Small intestine (tissue), 7 donors: ENCODE measurements around the gene MARK4. TPM values are rescaled to one million over a fixed set of nuclear protein-coding genes. Genes with fewer than 3 reads are reported as not detected.
"Not testable (repeated sequence)": the region's sequence is repeated elsewhere in the genome, so short reads cannot be mapped to it uniquely, and the experiment has no call there.

Experiments
- DNase-seq, 2 donors: peaks; one replicate each; pipeline versions ENCODE4 v3.0.0 to v3.0.0-alpha.2; 2013
- FAIRE-seq: peaks from 2 replicates; lab custom pipeline; 2012; peaks lifted over from hg19 to GRCh38; lab: Jason Lieb, UNC
- H3K27ac ChIP-seq, 3 donors: one replicate each; pipeline ENCODE4 v1.5.1; 2013; ENCODE audit warnings: low read length in 2 of 3, mild to moderate bottlenecking in 2 of 3, control low read depth in 1 of 3, inconsistent platforms in 1 of 3, low read depth in 1 of 3, moderate library complexity in 1 of 3
- H3K27me3 ChIP-seq, 3 donors: one replicate each; pipeline ENCODE4 v1.6.1; 2013; ENCODE audit warnings: low read length in 3 of 3, inconsistent platforms in 1 of 3; ENCODE audit not compliant: control insufficient read depth in 3 of 3, insufficient read depth in 3 of 3
- H3K36me3 ChIP-seq, 3 donors: one replicate each; pipeline ENCODE4 v1.6.1; 2013; ENCODE audit warnings: low read length in 3 of 3, inconsistent platforms in 1 of 3, low read depth in 1 of 3, mild to moderate bottlenecking in 1 of 3, moderate library complexity in 1 of 3; ENCODE audit not compliant: control insufficient read depth in 3 of 3, insufficient read depth in 2 of 3
- H3K4me1 ChIP-seq, 3 donors: one replicate each; pipeline ENCODE4 v1.6.1; 2013; ENCODE audit warnings: low read length in 2 of 3, inconsistent platforms in 1 of 3, low read depth in 1 of 3, mild to moderate bottlenecking in 1 of 3, moderate library complexity in 1 of 3; ENCODE audit not compliant: control insufficient read depth in 3 of 3, insufficient read depth in 2 of 3
- H3K4me3 ChIP-seq, 3 donors: one replicate each; pipeline ENCODE4 v1.5.1; 2013; ENCODE audit warnings: low read length in 3 of 3, control low read depth in 1 of 3, inconsistent platforms in 1 of 3, low read depth in 1 of 3, mild to moderate bottlenecking in 1 of 3, moderate library complexity in 1 of 3
- H3K9me3 ChIP-seq, 2 donors: one replicate each; pipeline ENCODE4 v1.6.1; 2013; ENCODE audit warnings: low read depth in 1 of 2, low read length in 1 of 2; ENCODE audit not compliant: control insufficient read depth in 2 of 2, insufficient read depth in 1 of 2
- WGBS, 3 donors: extraction: QIAGEN DNeasy Blood & Tissue Kit; methylation state at CpG; one replicate each; pipeline ENCODE4 v1.1.7; 2013; 5-methylcytosine and 5-hydroxymethylcytosine counted together
- polyA plus RNA-seq, 4 donors: library from polyadenylated mRNA; stranded (reverse) in 3 of 4; unstranded in 1 of 4; fragments of 200-250 nt in 3 of 4; fragments of 120-200 nt in 1 of 4; gene quantifications; one replicate each; pipeline versions ENCODE4 v1.2.1 to v1.2.3, GENCODE V29; 2013
- donor health status: healthy with polysubstance abuse.
- donor health status: control.
- donor health status: control.
- donor health status: Bipolar disorder and iron deficiency.
- donor health status: healthy.

The MARK4 gene
- polyA plus RNA-seq, 4 donors = 5.1 to 14.2 (median 7.7) TPM

- DNase-seq, H3K4me1 ChIP-seq, H3K9me3 ChIP-seq, H3K27ac ChIP-seq, H3K4me3 ChIP-seq, H3K36me3 ChIP-seq: not testable (repeated sequence)
- 75 to 87% (median 86%) methylated on average over 2 of the region's 2 CpGs for WGBS, 3 donors
- FAIRE-seq = peak; percentile 92
- peaks cover 0 to 29% (median 4%) of the 10 kb centered on the region in 3 donors for H3K27me3 ChIP-seq
Measured at GRCh38 chr19:45229056-45229455, 22.0 kb upstream of the MARK4 start.

DNA sequence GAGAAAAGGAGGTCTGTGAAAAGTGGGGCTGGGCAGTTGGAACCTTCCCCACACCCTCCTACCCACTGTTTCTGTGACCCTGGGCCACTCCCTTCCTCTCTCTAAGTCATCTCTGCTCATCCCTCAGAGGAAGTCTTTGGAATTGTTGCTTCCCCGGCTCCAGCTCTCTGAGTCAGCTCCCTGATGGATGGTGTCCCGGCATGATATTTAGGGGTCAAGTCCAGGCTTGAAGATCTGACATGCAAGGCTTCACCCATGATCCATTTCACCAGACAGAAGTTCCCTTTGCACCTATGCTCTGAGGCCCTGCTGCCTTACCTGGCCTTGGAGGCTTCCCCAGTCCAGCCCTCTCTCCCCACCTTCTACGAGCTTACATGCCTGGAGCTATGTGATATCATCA, 19.2 kb upstream of the MARK4 start:
- no peaks in the 10 kb centered on the region for H3K36me3 ChIP-seq
- no peak for DNase-seq
- H3K27me3 ChIP-seq = peaks cover 4 to 38% (median 6%) of the 10 kb centered on the region in 3 donors
- H3K9me3 ChIP-seq = peaks cover 0 to 3% of the 10 kb centered on the region in 2 donors
- H3K4me1 ChIP-seq = no peaks in the 10 kb centered on the region
- 68 to 73% (median 69%) methylated on average over 3 of the region's 3 CpGs for WGBS, 3 donors
- no peak overlapping the region for H3K27ac ChIP-seq
- no peak for FAIRE-seq
- H3K4me3 ChIP-seq = no peak overlapping the region

- Histone ChIP-seq H3K9me3 (peaks cover 0 to 3% of the 10 kb centered on the region in 2 donors), H3K27me3 (peaks cover 4 to 45% (median 6%) of the 10 kb centered on the region in 3 donors), H3K4me1 (no peaks in the 10 kb centered on the region), H3K27ac (no peak overlapping the region), H3K36me3 (no peaks in the 10 kb centered on the region), H3K4me3 (no peak overlapping the region)
- DNase-seq = no peak
- FAIRE-seq = no peak
- 10 to 37% (median 25%) methylated on average over 49 to 93 of the region's 93 CpGs for WGBS, 3 donors
Measured at GRCh38 chr19:45234089-45234869, 16.8 kb upstream of the MARK4 start.

- no peak overlapping the region for H3K27ac ChIP-seq
- FAIRE-seq = no peak
Measured at GRCh38 chr19:45235485-45235884, 15.6 kb upstream of the MARK4 start.

GRCh38 chr19:45238556-45238955, 12.5 kb upstream of the MARK4 start:
- DNase-seq (no peak), FAIRE-seq (no peak)
- H3K27ac ChIP-seq = no peak overlapping the region
- peaks cover 4 to 33% (median 4%) of the 10 kb centered on the region in 3 donors for H3K27me3 ChIP-seq
- no peaks in the 10 kb centered on the region for H3K4me1 ChIP-seq
- peaks cover 0 to 3% of the 10 kb centered on the region in 2 donors for H3K9me3 ChIP-seq
- WGBS, 3 donors = 76 to 88% (median 86%) methylated on average over 21 to 25 of the region's 25 CpGs
- no peaks in the 10 kb centered on the region for H3K36me3 ChIP-seq
- H3K4me3 ChIP-seq = no peak overlapping the region

More at GRCh38 chr19:45235485-45235884, 15.6 kb upstream of the MARK4 start:
- Histone ChIP-seq H3K9me3 (peaks cover 0 to 3% of the 10 kb centered on the region in 2 donors), H3K36me3 (no peaks in the 10 kb centered on the region), H3K4me1 (no peaks in the 10 kb centered on the region), H3K4me3 (no peak overlapping the region), H3K27me3 (peaks cover 4 to 45% (median 6%) of the 10 kb centered on the region in 3 donors)
- DNase-seq = no peak
- WGBS, 3 donors = 16 to 30% (median 18%) methylated on average over 5 to 8 of the region's 8 CpGs

DNA sequence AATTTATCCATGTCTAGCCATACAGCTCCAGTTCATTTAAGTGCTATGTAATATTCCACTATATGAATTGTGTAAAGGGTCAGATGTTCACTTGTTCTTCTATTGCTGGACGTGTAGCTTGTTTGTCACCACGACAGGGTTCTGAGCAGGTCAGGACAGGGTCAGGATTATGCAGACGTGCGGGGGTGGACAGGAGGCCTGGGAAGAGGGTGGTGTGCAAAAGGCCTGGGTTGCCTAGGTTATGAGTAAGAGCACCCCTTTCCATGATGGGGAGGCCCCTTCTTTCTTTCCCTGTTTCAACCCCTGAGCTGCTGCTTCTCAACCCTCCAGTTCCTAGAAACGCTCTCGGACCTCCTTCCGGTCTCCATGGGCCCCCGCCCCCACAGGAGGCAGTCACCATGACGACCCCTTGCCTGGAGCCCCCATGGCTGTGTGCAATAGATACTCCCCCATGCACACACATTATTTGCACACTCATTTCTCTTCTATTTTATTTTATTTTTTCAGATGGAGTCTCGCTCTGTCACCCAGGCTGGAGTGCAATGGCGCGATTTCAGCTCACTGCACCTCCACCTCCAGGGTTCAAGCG, 7.8 kb upstream of the MARK4 start:
- Histone ChIP-seq H3K27ac (no peak overlapping the region), H3K36me3 (no peaks in the 10 kb centered on the region), H3K27me3 (peaks cover 0 to 13% (median 0%) of the 10 kb centered on the region in 3 donors), H3K4me3 (no peak overlapping the region), H3K9me3 (no peaks in the 10 kb centered on the region), H3K4me1 (no peaks in the 10 kb centered on the region)
- DNase-seq (no peak), FAIRE-seq (no peak)
- whole genome bisulfite sequencing, 3 donors = 74 to 81% (median 80%) methylated on average over 13 of the region's 13 CpGs

- no peak for DNase-seq
- Histone ChIP-seq H3K4me1 (no peaks in the 10 kb centered on the region), H3K4me3 (peak overlapping the region in 1 of 3 donors; percentile 15), H3K9me3 (no peaks in the 10 kb centered on the region), H3K27me3 (peaks cover 0 to 13% (median 0%) of the 10 kb centered on the region in 3 donors), H3K27ac (no peak overlapping the region), H3K36me3 (no peaks in the 10 kb centered on the region)
- FAIRE-seq = no peak
- WGBS, 3 donors = 54 to 68% (median 58%) methylated on average over 15 of the region's 15 CpGs
Measured at GRCh38 chr19:45244133-45244794, 6.8 kb upstream of the MARK4 start.

GRCh38 chr19:45245334-45245787, 5.7 kb upstream of the MARK4 start, which contains the start of gene EXOC3L2:
EXOC3L2 (minus strand) TSS chr19:45245407; CDS start chr19:45239045, 6,362 bp downstream.
- DNase-seq (no peak), FAIRE-seq (no peak)
- peaks cover 0 to 2% (median 0%) of the 10 kb centered on the region in 3 donors for H3K4me1 ChIP-seq
- peak within 1 kb of the TSS in 1 of 3 donors; percentile 15 for H3K4me3 ChIP-seq
- 61 to 72% (median 67%) methylated on average over 14 to 17 of the region's 17 CpGs for WGBS, 3 donors
- H3K27ac ChIP-seq = peak within 1 kb of the TSS in 1 of 3 donors; percentile 73
- H3K36me3 ChIP-seq = no peaks in the 10 kb centered on the region
- peaks cover 0 to 13% (median 0%) of the 10 kb centered on the region in 3 donors for H3K27me3 ChIP-seq
- no peaks in the 10 kb centered on the region for H3K9me3 ChIP-seq
